OCI-LY1 (cell line): ENCODE results near the gene GRIA4.

Source experiments
- H2AFZ ChIP-seq: fragments of 200-600 bp; sonication (generic), shearing (Covaris generic); 2 replicates; pipeline ENCODE4 v1.6.0; 2014; ENCODE audit warnings: antibody characterized with exemption, mild to moderate bottlenecking, low read length
- H3F3A ChIP-seq: fragments of 200-600 bp; sonication (generic), shearing (Covaris generic); 2 replicates; pipeline ENCODE4 v1.6.0; 2014; ENCODE audit warnings: mild to moderate bottlenecking, antibody characterized with exemption, low read length, moderate library complexity; ENCODE audit not compliant: insufficient read depth
- H3K27ac ChIP-seq: fragments of 200-600 bp; sonication (generic); 2 replicates; pipeline ENCODE4 v1.5.1; 2014; ENCODE audit warnings: low read length, mixed run types, mild to moderate bottlenecking, low read depth; ENCODE audit not compliant: poor library complexity, severe bottlenecking
- H3K27me3 ChIP-seq: fragments of 200-600 bp; sonication (generic); 2 replicates; pipeline ENCODE4 v1.6.0; 2014; ENCODE audit warnings: antibody characterized with exemption, mild to moderate bottlenecking, low read length, moderate library complexity; ENCODE audit not compliant: insufficient read depth
- H3K36me3 ChIP-seq: fragments of 200-600 bp; sonication (generic); 2 replicates; pipeline ENCODE4 v1.6.1; 2014; ENCODE audit warnings: mild to moderate bottlenecking, antibody characterized with exemption, low read length, moderate library complexity, mixed read lengths; ENCODE audit not compliant: insufficient read depth
- H3K4me1 ChIP-seq: fragments of 200-600 bp; sonication (generic); 2 replicates; pipeline ENCODE4 v1.5.1; 2014; ENCODE audit warnings: mild to moderate bottlenecking, low read length, moderate library complexity; ENCODE audit not compliant: insufficient read depth, severe bottlenecking
- H3K4me2 ChIP-seq: fragments of 200-600 bp; sonication (generic), shearing (Covaris generic); 2 replicates; pipeline ENCODE4 v1.6.1; 2014; ENCODE audit warnings: low read length
- H3K4me3 ChIP-seq: fragments of 200-600 bp; sonication (generic); 2 replicates; pipeline ENCODE4 v1.5.1; 2014; ENCODE audit warnings: low read length, low read depth, mild to moderate bottlenecking, mixed read lengths; ENCODE audit not compliant: poor library complexity, severe bottlenecking
- H3K79me2 ChIP-seq: fragments of 200-600 bp; shearing (Covaris generic); 2 replicates; pipeline ENCODE4 v1.6.1; 2016; ENCODE audit warnings: mixed run types, low read length, mixed read lengths; ENCODE audit not compliant: insufficient read depth
- H3K9ac ChIP-seq: fragments of 200-600 bp; sonication (generic), shearing (Covaris generic); 2 replicates; pipeline ENCODE4 v1.6.1; 2014; ENCODE audit warnings: mild to moderate bottlenecking, low read length, mixed read lengths
- H3K9me2 ChIP-seq: fragments of 200-600 bp; sonication (generic), shearing (Covaris generic); 2 replicates; pipeline ENCODE4 v1.6.1; 2014; ENCODE audit warnings: low read depth, mild to moderate bottlenecking, low read length, mixed read lengths
- H3K9me3 ChIP-seq: fragments of 200-600 bp; shearing (Covaris generic); 2 replicates; pipeline ENCODE4 v1.6.1; 2014; ENCODE audit warnings: low read length, mixed read lengths
- H4K20me1 ChIP-seq: fragments of 200-600 bp; sonication (generic), shearing (Covaris generic); 2 replicates; pipeline ENCODE4 v1.6.0; 2016; ENCODE audit warnings: mild to moderate bottlenecking, low read length; ENCODE audit not compliant: insufficient read depth
- CTCF ChIP-seq: fragments of 200-600 bp; sonication (generic), shearing (Covaris generic); IDR thresholded peaks from 2 replicates; pipeline ENCODE4 v1.5.1; 2017; ENCODE audit warnings: mild to moderate bottlenecking, antibody characterized with exemption, low read length, moderate library complexity, mixed read lengths
- EZH2 ChIP-seq: fragments of 200-600 bp; sonication (generic), shearing (Covaris generic); IDR thresholded peaks from 2 replicates; pipeline ENCODE4 v1.8.0; 2017; ENCODE audit warnings: borderline replicate concordance, mixed run types, mild to moderate bottlenecking, antibody characterized with exemption, low read length, moderate library complexity, mixed read lengths

GRIA4 gene

DNA sequence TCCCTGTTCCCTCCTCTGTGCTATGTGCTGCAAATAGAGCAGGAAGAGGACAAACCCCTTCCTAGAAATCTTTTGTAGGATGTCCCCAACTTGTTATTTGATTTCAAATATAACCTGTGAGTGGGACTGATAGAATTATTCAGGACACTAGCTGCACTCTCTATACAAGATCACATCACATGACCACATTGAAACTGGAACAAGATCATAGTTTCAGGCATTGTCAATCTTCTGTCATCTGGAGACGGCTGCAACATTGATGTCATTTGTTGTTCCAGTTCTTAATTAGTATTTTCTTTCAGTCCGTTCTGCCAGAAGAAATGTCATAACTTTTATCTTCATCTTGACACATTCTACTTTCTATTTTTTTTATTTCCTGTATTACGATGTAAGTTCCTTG lies 89.3 kb downstream of the GRIA4 start:
- Histone ChIP-seq H3K4me1 (no peaks in the 10 kb centered on the region), H3K9ac (no peak overlapping the region), H3K9me3 (no peaks in the 10 kb centered on the region), H2AFZ (no peak overlapping the region), H3F3A (no peaks in the 10 kb centered on the region), H3K27me3 (no peaks in the 10 kb centered on the region), H3K9me2 (no peaks in the 10 kb centered on the region), H3K79me2 (no peaks in the 10 kb centered on the region), H3K4me3 (no peak overlapping the region), H3K36me3 (no peaks in the 10 kb centered on the region), H4K20me1 (no peaks in the 10 kb centered on the region), H3K4me2 (no peak overlapping the region), H3K27ac (no peak overlapping the region)
- TF ChIP-seq CTCF = no peak
- TF ChIP-seq EZH2 = no peak

DNA sequence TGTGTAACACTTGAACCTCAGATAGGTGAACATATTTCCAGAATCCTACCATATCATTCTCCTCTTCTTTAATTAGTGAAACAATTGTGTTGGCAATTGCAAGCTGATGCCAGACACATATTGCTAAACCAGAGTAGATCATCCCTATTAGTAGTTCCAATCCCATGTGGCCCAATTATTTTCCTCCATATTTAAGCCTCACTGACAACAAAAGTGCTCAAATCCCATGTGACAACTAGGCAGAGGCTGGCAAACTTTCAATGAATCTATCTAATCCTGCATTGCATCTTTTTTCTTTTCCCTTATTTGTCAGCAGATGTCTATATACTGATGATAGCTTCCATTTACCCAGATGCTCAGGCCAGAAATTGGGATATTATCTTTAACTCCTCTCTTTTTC lies 90.4 kb downstream of the GRIA4 start:
- H3K4me1 ChIP-seq = no peaks in the 10 kb centered on the region
- H2AFZ ChIP-seq = no peak overlapping the region
- no peak overlapping the region for H3K4me2 ChIP-seq
- no peaks in the 10 kb centered on the region for H3K27me3 ChIP-seq
- no peaks in the 10 kb centered on the region for H3F3A ChIP-seq
- no peaks in the 10 kb centered on the region for H4K20me1 ChIP-seq
- H3K4me3 ChIP-seq = no peak overlapping the region
- H3K9me2 ChIP-seq = no peaks in the 10 kb centered on the region
- H3K79me2 ChIP-seq = no peaks in the 10 kb centered on the region
- H3K36me3 ChIP-seq = no peaks in the 10 kb centered on the region
- no peaks in the 10 kb centered on the region for H3K9me3 ChIP-seq
- H3K9ac ChIP-seq = no peak overlapping the region
- no peak overlapping the region for H3K27ac ChIP-seq
- TF ChIP-seq EZH2 (no peak), CTCF (no peak)

- H3K36me3 ChIP-seq = no peaks in the 10 kb centered on the region
- no peaks in the 10 kb centered on the region for H3K9me2 ChIP-seq
- H3K4me2 ChIP-seq = no peak overlapping the region
- no peaks in the 10 kb centered on the region for H3K4me1 ChIP-seq
- no peak overlapping the region for H2AFZ ChIP-seq
- H3K79me2 ChIP-seq = no peaks in the 10 kb centered on the region
- no peaks in the 10 kb centered on the region for H3K27me3 ChIP-seq
- H3F3A ChIP-seq = no peaks in the 10 kb centered on the region
- no peak for TF ChIP-seq EZH2
- no peak for TF ChIP-seq CTCF
- H3K27ac ChIP-seq = no peak overlapping the region
- no peak overlapping the region for H3K4me3 ChIP-seq
- no peaks in the 10 kb centered on the region for H3K9me3 ChIP-seq
- H3K9ac ChIP-seq = no peak overlapping the region
- no peaks in the 10 kb centered on the region for H4K20me1 ChIP-seq
Measured at GRCh38 chr11:105701098-105701497, 91.2 kb downstream of the GRIA4 start.
